ENCODE data around the gene FBLN1. TPM values are rescaled to one million over a fixed set of nuclear protein-coding genes. Genes with fewer than 3 reads are reported as not detected.

FBLN1 gene
- total and polyA plus RNA-seq, 2 of the 13 experiments (the other 11 are each of a cell fraction or from before 2014, with no cell fraction given) = 37.3 to 103 TPM

GRCh38 chr22:45537734-45538181 is 35.1 kb downstream of the FBLN1 start:
- H3K4me3 ChIP-seq (replicated peaks in 1 of 3; ENCODE audit: insufficient read depth in 1 of 3, low read depth in 2 of 3, low read length in 3 of 3) = no peak overlapping the region
- ChIA-PET CTCF (ENCODE audit: low intra/inter-chr PET ratio, low total read pairs) (no interaction called here), POLR2A (no interaction called here)
- BruUV-seq (replicated peaks) = no TSS peak
- in situ Hi-C loops (cut with HindIII; ENCODE audit: extremely low pct_ligation_motif_present, low pct_unique_long_range_greater_than_20kb) = no loop called here
- H3K9ac ChIP-seq (ENCODE audit: insufficient read depth, low read depth, low read length) = no peak overlapping the region
- H3K4me2 ChIP-seq (ENCODE audit: low read depth, low read length) = no peak overlapping the region
- H3K79me2 ChIP-seq (ENCODE audit: insufficient read depth, low read length) = no peaks in the 10 kb centered on the region
- no peak for ATAC-seq
- H4K20me1 ChIP-seq (ENCODE audit: insufficient read depth, low read length) = no peaks in the 10 kb centered on the region
- DNase-seq (ENCODE audit: low spot score) = no peak
- no peaks in the 10 kb centered on the region for H3K27me3 ChIP-seq (ENCODE audit: control insufficient read depth in 1 of 2, insufficient read depth in 2 of 2, low read length in 2 of 2)
- H3K4me1 ChIP-seq (ENCODE audit: insufficient read depth, low read length) = no peaks in the 10 kb centered on the region
- H3K36me3 ChIP-seq (replicated peaks in 1 of 2; ENCODE audit: control insufficient read depth in 1 of 2, insufficient read depth in 2 of 2, low read length in 2 of 2) = peaks cover 16 to 54% of the 10 kb centered on the region in 2 experiments
- intact Hi-C loops (cut with micrococcal nuclease; ENCODE audit: unreplicated experiment) = no loop called here
- no peak overlapping the region for H3K27ac ChIP-seq (ENCODE audit: extremely low read length, insufficient read depth, low read length)
- no peak for FAIRE-seq
- 96% methylated on average over 9 of the region's 15 CpGs for WGBS (ENCODE audit: low lambda C conversion rate)
- TF ChIP-seq KAT2B (IDR thresholded peaks at IDR 0.05; ENCODE audit: borderline replicate concordance, low read depth, low read length) (no peak), HOXA9 (CRISPR knock-in tag; IDR thresholded peaks at IDR 0.05; ENCODE audit: borderline replicate concordance) (no peak), XRCC5 (optimal IDR thresholded peaks at IDR 0.05; ENCODE audit: low read length) (no peak), ZNF891 (CRISPR knock-in tag; IDR thresholded peaks at IDR 0.05) (no peak), BCL3 (CRISPR knock-in tag; IDR thresholded peaks at IDR 0.05) (no peak), CAMTA2 (CRISPR knock-in tag; IDR thresholded peaks at IDR 0.05; ENCODE audit: borderline replicate concordance) (no peak)
- TF ChIP-seq, protein P1, sequence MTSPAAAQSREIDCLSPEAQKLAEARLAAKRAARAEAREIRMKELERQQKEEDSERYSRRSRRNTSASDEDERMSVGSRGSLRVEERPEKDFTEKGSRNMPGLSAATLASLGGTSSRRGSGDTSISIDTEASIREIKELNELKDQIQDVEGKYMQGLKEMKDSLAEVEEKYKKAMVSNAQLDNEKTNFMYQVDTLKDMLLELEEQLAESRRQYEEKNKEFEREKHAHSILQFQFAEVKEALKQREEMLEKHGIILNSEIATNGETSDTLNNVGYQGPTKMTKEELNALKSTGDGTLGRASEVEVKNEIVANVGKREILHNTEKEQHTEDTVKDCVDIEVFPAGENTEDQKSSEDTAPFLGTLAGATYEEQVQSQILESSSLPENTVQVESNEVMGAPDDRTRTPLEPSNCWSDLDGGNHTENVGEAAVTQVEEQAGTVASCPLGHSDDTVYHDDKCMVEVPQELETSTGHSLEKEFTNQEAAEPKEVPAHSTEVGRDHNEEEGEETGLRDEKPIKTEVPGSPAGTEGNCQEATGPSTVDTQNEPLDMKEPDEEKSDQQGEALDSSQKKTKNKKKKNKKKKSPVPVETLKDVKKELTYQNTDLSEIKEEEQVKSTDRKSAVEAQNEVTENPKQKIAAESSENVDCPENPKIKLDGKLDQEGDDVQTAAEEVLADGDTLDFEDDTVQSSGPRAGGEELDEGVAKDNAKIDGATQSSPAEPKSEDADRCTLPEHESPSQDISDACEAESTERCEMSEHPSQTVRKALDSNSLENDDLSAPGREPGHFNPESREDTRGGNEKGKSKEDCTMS (CRISPR knock-in tag; conservative IDR thresholded peaks at IDR 0.05) = no peak
- H3K9me3 ChIP-seq (ENCODE audit: low read length) = no peaks in the 10 kb centered on the region
- H2AFZ ChIP-seq (ENCODE audit: low read length) = no peak overlapping the region

All from HepG2 (cell line).